OCI-M2 (cell line): ENCODE data around the gene ANKRD17.
"Not testable (repeated sequence)": the region's sequence is repeated elsewhere in the genome, so short reads cannot be mapped to it uniquely, and the experiment has no call there.

Experiments
- DNase-seq: peaks from one replicate; lab custom pipeline; 2025; ENCODE audit not compliant: unreplicated experiment; lab: John Stamatoyannopoulos, UW

Gene ANKRD17

GRCh38 chr4:73245955-73246354 lies 12.6 kb downstream of the ANKRD17 start:
- no peak for DNase-seq

- DNase-seq = no peak
Observed at GRCh38 chr4:73244945-73245601, 13.5 kb downstream of the ANKRD17 start.

- DNase-seq = no peak
Observed at GRCh38 chr4:73237044-73237443, 21.6 kb downstream of the ANKRD17 start.

DNA sequence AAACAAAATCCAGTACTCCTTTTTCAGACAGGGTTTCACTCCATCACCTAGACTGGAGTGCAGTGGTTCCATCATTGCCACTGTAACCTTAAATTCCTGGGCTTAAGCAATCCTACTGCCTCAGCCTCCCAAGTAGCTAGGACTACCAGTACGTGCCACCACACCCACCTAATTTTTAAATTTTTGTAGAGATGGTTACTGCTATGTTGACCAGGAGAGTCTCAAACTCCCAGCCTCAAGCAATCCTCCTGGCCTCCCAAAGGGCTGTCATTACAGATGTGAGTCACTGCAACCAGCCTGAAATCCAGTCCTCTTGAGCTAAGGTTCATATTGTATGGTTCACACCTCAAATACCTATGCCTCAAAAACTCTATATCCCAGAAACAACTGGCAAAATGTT lies 22.4 kb downstream of the ANKRD17 start:
- DNase-seq = no peak

DNA sequence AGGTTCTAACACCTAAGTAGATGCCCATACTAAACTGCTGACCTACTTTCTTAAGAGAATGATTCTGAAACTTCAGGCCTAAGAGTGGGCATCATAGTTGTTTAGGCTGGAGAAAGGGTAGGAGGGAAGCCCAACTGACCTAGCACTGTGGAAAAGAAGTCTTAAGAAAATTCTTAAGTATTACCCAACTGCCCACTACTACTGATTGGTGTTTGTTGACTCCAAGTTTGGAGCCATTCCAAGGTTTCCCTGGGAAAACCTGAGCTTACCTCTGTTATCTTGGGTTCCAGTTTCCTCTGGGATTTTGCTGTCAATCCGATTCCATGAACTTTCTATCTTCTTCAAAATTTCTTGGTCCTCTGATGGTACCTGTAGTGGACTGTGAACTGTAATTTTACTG lies 23.9 kb downstream of the ANKRD17 start:
- no peak for DNase-seq

- no peak for DNase-seq
Observed at GRCh38 chr4:73231518-73232487, 26.8 kb downstream of the ANKRD17 start.

- peak; percentile 49 for DNase-seq
Observed at GRCh38 chr4:73230865-73231517, 27.6 kb downstream of the ANKRD17 start.

DNA sequence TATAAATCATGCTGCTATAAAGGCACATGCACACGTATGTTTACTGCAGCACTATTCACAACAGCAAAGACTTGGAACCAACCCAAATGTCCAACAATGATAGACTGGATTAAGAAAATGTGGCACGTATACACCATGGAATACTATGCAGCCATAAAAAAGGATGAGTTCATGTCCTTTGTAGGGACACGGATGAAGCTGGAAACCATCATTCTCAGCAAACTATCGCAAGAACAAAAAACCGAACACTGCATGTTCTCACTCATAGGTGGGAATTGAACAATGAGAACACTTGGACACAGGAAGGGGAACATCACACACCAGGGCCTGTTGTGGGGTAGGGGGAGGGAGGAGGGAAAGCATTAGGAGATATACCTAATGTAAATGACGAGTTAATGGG lies 29.8 kb downstream of the ANKRD17 start:
- DNase-seq = not testable (repeated sequence)

GRCh38 chr4:73224886-73225285 lies 33.7 kb downstream of the ANKRD17 start:
- no peak for DNase-seq

DNA sequence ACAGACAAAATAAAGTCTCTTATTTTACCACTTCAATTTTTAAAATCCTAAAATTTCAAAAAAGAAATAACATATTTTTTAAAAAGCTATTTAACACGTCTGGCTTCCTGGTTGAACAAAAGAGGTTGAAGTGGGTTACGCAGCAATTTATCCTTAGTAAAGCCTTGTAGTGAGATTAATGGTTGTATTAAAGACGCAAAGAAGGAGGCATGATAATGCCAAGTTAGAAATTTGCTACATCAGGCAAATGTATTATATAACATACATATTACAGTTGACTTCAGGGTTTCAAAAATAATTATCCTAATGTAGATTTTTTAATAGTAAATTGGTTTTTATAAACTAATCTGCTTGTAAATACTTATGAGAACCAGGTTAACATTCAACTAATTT lies 35.3 kb downstream of the ANKRD17 start:
- no peak for DNase-seq

DNA sequence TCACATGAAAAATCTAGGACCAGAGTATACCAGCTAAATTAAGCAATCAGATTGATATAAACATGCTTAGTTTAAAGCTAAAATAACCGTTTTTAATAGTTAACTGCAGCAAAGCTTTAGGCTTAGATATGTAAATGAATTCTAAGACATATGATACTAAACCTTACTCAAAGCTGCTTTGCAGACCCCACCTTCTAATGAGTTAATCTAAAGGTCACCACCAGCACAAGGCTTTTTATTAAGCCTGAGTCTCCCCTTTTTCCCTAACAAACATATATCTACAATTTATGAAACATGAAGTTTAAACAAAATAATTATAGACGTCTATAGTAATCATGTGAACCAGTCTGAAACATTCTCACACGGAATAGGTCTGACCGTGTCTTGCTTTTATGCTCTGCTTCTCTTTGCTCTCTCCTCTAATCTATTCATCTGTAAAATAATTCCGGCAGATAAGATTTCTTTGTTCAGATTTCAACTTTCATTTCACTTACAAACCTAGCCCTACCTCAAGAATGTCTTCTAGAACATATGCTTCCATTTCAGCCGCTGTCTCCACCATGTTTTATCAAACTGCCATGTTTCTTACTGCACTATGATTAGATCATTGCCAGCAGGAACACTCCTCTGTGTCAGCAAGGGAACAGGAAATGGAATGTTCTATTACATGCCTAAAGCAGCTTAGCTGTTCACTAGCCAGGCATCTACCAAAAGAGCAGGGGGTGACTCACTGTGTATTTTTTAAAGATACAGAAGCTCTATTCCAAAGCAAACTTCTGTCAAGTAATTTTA lies 35.9 kb downstream of the ANKRD17 start:
- DNase-seq = peak; percentile 29

DNA sequence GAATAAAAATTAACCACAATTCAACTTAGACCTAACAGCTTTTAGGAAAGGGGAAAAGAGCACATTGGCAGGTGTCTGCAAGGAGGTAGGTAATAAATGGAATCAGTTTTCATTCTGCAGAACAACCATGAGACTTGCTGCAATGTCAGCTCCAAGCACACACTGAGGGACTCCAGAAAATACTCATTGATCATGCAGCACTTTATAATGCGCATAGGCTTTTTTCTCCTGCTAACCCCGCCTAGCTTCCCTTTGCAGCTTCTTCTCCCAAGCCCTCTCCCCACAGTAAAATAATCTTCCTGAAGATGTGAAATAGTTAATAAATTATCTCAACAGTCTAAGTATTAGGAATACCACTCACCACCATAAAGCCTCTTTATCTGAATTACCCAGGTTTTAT lies 36.9 kb downstream of the ANKRD17 start:
- no peak for DNase-seq

GRCh38 chr4:73220815-73221214 lies 37.8 kb downstream of the ANKRD17 start:
- no peak for DNase-seq

GRCh38 chr4:73213916-73214653 lies 44.5 kb downstream of the ANKRD17 start:
- DNase-seq = no peak

GRCh38 chr4:73212982-73213730 lies 45.4 kb downstream of the ANKRD17 start:
- DNase-seq = no peak

- no peak for DNase-seq
Observed at GRCh38 chr4:73211968-73212367, 46.6 kb downstream of the ANKRD17 start.

DNA sequence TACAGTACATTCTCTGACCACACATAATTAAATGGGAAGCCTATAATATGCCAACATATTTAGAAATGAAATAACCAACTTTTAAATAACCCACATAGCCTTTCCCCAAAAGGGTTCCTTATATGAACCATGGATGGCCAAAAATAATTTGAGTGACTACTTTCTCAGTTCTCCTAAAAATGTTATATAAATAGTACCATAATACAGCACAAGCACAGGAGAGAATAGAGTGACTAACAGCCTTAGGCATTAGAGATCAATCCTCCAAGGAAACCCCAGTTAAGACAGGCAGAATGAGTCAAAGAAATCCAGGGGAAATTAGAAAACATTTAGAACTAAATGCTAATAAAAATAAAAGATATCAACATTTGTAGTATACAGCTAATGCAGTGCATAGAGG lies 50.2 kb downstream of the ANKRD17 start:
- no peak for DNase-seq

DNA sequence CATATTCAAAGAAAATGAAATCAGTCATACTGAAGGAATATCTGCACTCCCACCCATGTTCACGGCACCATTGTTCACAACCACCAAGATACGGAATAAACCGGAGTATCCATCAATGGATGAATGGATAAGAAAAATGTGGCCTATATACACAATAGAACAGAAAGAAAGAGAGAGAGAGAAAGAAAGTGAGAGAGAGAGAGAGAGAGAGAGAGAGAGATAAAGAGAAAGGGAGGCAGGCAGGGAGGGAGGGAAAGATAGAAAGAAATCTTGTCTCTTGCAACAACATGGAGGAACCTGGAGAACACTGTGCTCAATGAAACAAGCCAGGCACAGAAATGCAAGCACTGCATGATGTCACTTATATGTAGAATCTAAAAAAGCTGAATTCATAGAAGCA lies 52.4 kb downstream of the ANKRD17 start:
- DNase-seq = no peak

- no peak for DNase-seq
Observed at GRCh38 chr4:73205482-73205881, 53.1 kb downstream of the ANKRD17 start.

GRCh38 chr4:73203976-73204375 lies 54.6 kb downstream of the ANKRD17 start:
- DNase-seq = not testable (repeated sequence)
